Fibroblast of lung (primary cell): ENCODE measurements around the gene ASCL2. TPM values are rescaled to one million over a fixed set of nuclear protein-coding genes. Genes with fewer than 3 reads are reported as not detected.

Experiments used
- DNase-seq, 2 donors: peaks; one replicate each; pipeline versions ENCODE4 v3.0.0 to v3.0.0-alpha.2; 2010; ENCODE audit warnings: low read depth in 2 of 2
- H2AFZ ChIP-seq: 2 replicates; pipeline ENCODE4 v1.5.1; 2012; ENCODE audit warnings: low read length, control low read depth, inconsistent platforms
- H3K27ac ChIP-seq: 2 replicates; pipeline ENCODE4 v1.5.1; 2011; ENCODE audit warnings: low read length, control low read depth; ENCODE audit not compliant: insufficient read depth
- H3K27me3 ChIP-seq: 2 replicates; pipeline ENCODE4 v1.5.1; 2011; ENCODE audit warnings: mild to moderate bottlenecking, low read length; ENCODE audit not compliant: control insufficient read depth, insufficient read depth
- H3K36me3 ChIP-seq: 2 replicates; pipeline ENCODE4 v1.5.1; 2011; ENCODE audit warnings: low read length; ENCODE audit not compliant: control insufficient read depth, insufficient read depth
- H3K4me1 ChIP-seq: 2 replicates; pipeline ENCODE4 v1.5.1; 2011; ENCODE audit warnings: low read length; ENCODE audit not compliant: control insufficient read depth, insufficient read depth; ENCODE audit errors: extremely low read depth
- H3K4me2 ChIP-seq: 2 replicates; pipeline ENCODE4 v1.5.1; 2011; ENCODE audit warnings: low read length, control low read depth; ENCODE audit not compliant: insufficient read depth; ENCODE audit errors: extremely low read depth
- H3K4me3 ChIP-seq, 4 experiments: fragments of 200-600 bp in 1 of 4; sonication (generic) in 1 of 4; replicated peaks in 1 of 4; 2 replicates each; pipeline ENCODE4 v1.5.1; 2011 to 2016; ENCODE audit warnings: low read length in 4 of 4, low read depth in 3 of 4, mild to moderate bottlenecking in 3 of 4, control low read depth in 2 of 4, inconsistent platforms in 1 of 4, mixed read lengths in 1 of 4; ENCODE audit not compliant: insufficient read depth in 1 of 4; ENCODE audit errors: control extremely low read depth in 1 of 4
- H3K79me2 ChIP-seq: 2 replicates; pipeline ENCODE4 v1.5.1; 2012; ENCODE audit warnings: mild to moderate bottlenecking, low read length, inconsistent platforms; ENCODE audit not compliant: control insufficient read depth, insufficient read depth
- H3K9ac ChIP-seq: 2 replicates; pipeline ENCODE4 v1.5.1; 2011; ENCODE audit warnings: mild to moderate bottlenecking, low read length, control low read depth; ENCODE audit not compliant: insufficient read depth
- H3K9me3 ChIP-seq: 2 replicates; pipeline ENCODE4 v1.5.1; 2012; ENCODE audit warnings: low read depth, low read length; ENCODE audit not compliant: control insufficient read depth, insufficient read depth
- H4K20me1 ChIP-seq: 2 replicates; pipeline ENCODE4 v1.5.1; 2011; ENCODE audit warnings: low read length; ENCODE audit not compliant: control insufficient read depth, insufficient read depth; ENCODE audit errors: extremely low read depth
- CTCF ChIP-seq, 2 donors: IDR thresholded peaks in 1 of 2; conservative IDR thresholded peaks in 1 of 2; 1 replicate in 1 of 2; 2 replicates in 1 of 2; pipeline ENCODE4 v1.5.1; 2011 to 2012; ENCODE audit warnings: low read length in 2 of 2, control low read depth in 1 of 2, inconsistent platforms in 1 of 2, low read depth in 1 of 2, mild to moderate bottlenecking in 1 of 2
- EZH2 ChIP-seq: IDR thresholded peaks from 2 replicates; pipeline ENCODE4 v1.5.1; 2012; ENCODE audit warnings: low read length, control low read depth, mild to moderate bottlenecking; ENCODE audit errors: missing control alignments
- polyA plus RNA-seq, 2 donors: library from polyadenylated mRNA; depleted of rRNA in 1 of 2; stranded (reverse) in 1 of 2; unstranded in 1 of 2; fragments of >200 nt; gene quantifications; 2 replicates each; pipeline ENCODE4 v1.2.1, GENCODE V29; 2011 to 2012; ENCODE audit warnings: missing spikeins in 1 of 2
- total RNA-seq: library from RNA; depleted of rRNA; stranded (reverse); fragments of >200 nt; gene quantifications from 2 replicates; pipeline ENCODE4 v1.2.1, GENCODE V29; 2014

ASCL2 gene
- total and polyA plus RNA-seq, 2 donors (not counting 1 experiment from before 2014, with no cell fraction given) = not detected

GRCh38 chr11:2220173-2220771 is 50.1 kb downstream of the ASCL2 start:
- H2AFZ ChIP-seq = no peak overlapping the region
- no peaks in the 10 kb centered on the region for H3K9me3 ChIP-seq
- H3K36me3 ChIP-seq = no peaks in the 10 kb centered on the region
- no peaks in the 10 kb centered on the region for H3K27me3 ChIP-seq
- H3K9ac ChIP-seq = no peak overlapping the region
- H3K4me3 ChIP-seq = no peak overlapping the region
- no peaks in the 10 kb centered on the region for H3K4me1 ChIP-seq
- no peak overlapping the region for H3K4me2 ChIP-seq
- no peaks in the 10 kb centered on the region for H3K79me2 ChIP-seq
- no peak for DNase-seq
- TF ChIP-seq CTCF (conservative IDR thresholded peaks at IDR 0.05 in 1 of 2, IDR thresholded peaks at IDR 0.05 in 1 of 2; ENCODE audit: low read depth in 1 of 2, low read length in 2 of 2) (no peak), EZH2 (no peak)
- no peaks in the 10 kb centered on the region for H4K20me1 ChIP-seq
- H3K27ac ChIP-seq = no peak overlapping the region

- Histone ChIP-seq H3K4me3 (no peak overlapping the region), H3K4me2 (no peak overlapping the region), H3K9me3 (no peaks in the 10 kb centered on the region), H3K27me3 (no peaks in the 10 kb centered on the region), H4K20me1 (no peaks in the 10 kb centered on the region), H3K36me3 (no peaks in the 10 kb centered on the region), H3K9ac (no peak overlapping the region), H3K4me1 (no peaks in the 10 kb centered on the region), H3K79me2 (no peaks in the 10 kb centered on the region), H3K27ac (no peak overlapping the region), H2AFZ (no peak overlapping the region)
- TF ChIP-seq CTCF (conservative IDR thresholded peaks at IDR 0.05 in 1 of 2, IDR thresholded peaks at IDR 0.05 in 1 of 2; ENCODE audit: low read depth in 1 of 2, low read length in 2 of 2) (no peak), EZH2 (no peak)
- no peak for DNase-seq
Observed at GRCh38 chr11:2219318-2220017, 50.9 kb downstream of the ASCL2 start.

Other genes with a start within 250 kb of the ASCL2 start
- gene IGF2, start 131.2 kb downstream of the ASCL2 start, total RNA-seq = under 0.01 and 0.17 TPM in 2 replicates
- 0.03 and 0.08 TPM in 2 replicates for gene IGF2, start 131.2 kb downstream of the ASCL2 start, polyA plus RNA-seq
- not detected in 2 replicates for gene INS, start 109.4 kb downstream of the ASCL2 start, total RNA-seq
- gene INS, start 109.4 kb downstream of the ASCL2 start, polyA plus RNA-seq = not detected in 2 replicates
- gene TH, start 98.8 kb downstream of the ASCL2 start, total RNA-seq = 0.17 TPM in 1 of 2 replicates, not detected in the other
- not detected in 2 replicates for gene TH, start 98.8 kb downstream of the ASCL2 start, polyA plus RNA-seq
- gene C11orf21, start 31.3 kb upstream of the ASCL2 start, total RNA-seq = under 0.01 TPM in 1 of 2 replicates, not detected in the other
- not detected in 2 replicates for gene C11orf21, start 31.3 kb upstream of the ASCL2 start, polyA plus RNA-seq
- 0.17 and 0.26 TPM in 2 replicates for gene TSPAN32, start 31.4 kb upstream of the ASCL2 start, total RNA-seq
- 0.05 TPM in 1 of 2 replicates, not detected in the other for gene TSPAN32, start 31.4 kb upstream of the ASCL2 start, polyA plus RNA-seq
- gene CD81, start 106.7 kb upstream of the ASCL2 start, total RNA-seq = 289 and 438 TPM in 2 replicates
- gene CD81, start 106.7 kb upstream of the ASCL2 start, polyA plus RNA-seq = 572 and 611 TPM in 2 replicates
- 48.7 and 51.1 TPM in 2 replicates for gene TSSC4, start 130.2 kb upstream of the ASCL2 start, total RNA-seq
- 8.8 and 10.9 TPM in 2 replicates for gene TSSC4, start 130.2 kb upstream of the ASCL2 start, polyA plus RNA-seq
- not detected in 2 replicates for gene TRPM5, start 173.9 kb upstream of the ASCL2 start, total RNA-seq
- gene TRPM5, start 173.9 kb upstream of the ASCL2 start, polyA plus RNA-seq = not detected in 2 replicates
- not detected in 2 replicates for gene KCNQ1, start 174.4 kb upstream of the ASCL2 start, total RNA-seq
- not detected in 2 replicates for gene KCNQ1, start 174.4 kb upstream of the ASCL2 start, polyA plus RNA-seq